8988T (cell line): ENCODE results near the gene KRTAP9-4.
"Not testable (repeated sequence)": the region's sequence is repeated elsewhere in the genome, so short reads cannot be mapped to it uniquely, and the experiment has no call there.

ENCODE experiments used
- DNase-seq: peaks from one replicate; pipeline ENCODE4 v3.0.0; 2011

Gene KRTAP9-4

DNA sequence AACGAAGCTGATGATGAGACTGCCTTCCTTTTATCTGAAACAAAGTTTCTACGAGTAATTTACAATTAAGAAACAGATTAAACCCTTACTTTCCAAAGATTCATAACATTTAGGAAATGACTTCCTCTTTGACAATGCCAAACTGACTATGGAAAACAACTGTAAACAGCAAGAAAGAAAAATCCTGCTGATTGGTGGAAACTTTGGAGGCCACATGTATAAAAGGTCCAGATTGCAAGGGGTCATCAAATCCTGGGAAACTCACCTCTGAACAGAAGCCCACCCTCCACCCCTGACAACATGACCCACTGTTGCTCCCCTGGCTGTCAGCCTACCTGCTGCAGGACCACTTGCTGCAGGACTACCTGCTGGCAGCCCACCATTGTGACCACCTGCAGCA lies 15.6 kb downstream of the KRTAP9-4 start, which contains the start of gene KRTAP9-6:
Gene KRTAP9-6, plus strand, starts transcription at position 301 of the 400 bp plus-strand sequence. Its CDS starts 0 bp downstream, at position 301.
- no peak for DNase-seq

DNA sequence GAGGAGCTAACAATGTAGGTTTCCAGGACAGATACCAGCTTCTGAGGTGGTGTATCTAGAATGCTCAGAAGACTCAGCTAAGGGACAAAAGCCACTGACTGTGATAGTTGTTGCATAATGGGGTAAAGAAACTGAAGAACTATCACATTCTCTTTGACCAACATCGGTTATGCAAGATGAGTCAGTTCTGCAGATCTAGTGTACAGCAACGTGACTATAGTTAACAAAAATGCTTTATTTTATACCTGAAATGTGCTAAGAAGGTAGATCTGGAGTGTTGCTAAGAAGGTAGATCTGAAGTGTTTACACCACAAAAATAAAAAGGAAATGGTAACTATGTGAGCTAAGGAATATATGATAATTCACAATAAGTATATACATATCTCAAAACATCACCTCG lies 18.2 kb downstream of the KRTAP9-4 start:
- DNase-seq: no peak

DNA sequence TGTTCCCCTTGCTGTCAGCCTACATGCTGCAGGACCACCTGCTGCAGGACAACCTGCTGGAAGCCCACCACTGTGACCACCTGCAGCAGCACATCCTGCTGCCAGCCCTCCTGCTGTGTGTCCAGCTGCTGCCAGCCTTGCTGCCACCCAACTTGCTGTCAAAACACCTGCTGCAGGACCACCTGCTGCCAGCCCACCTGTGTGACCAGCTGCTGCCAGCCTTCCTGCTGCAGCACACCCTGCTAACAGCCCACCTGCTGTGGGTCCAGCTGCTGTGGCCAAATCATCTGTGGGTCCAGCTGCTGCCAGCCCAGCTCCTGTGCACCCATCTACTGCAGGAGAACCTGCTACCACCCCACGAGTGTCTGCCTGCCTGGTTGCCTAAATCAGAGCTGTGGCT lies 21.8 kb downstream of the KRTAP9-4 start:
- DNase-seq: not testable (repeated sequence)

DNA sequence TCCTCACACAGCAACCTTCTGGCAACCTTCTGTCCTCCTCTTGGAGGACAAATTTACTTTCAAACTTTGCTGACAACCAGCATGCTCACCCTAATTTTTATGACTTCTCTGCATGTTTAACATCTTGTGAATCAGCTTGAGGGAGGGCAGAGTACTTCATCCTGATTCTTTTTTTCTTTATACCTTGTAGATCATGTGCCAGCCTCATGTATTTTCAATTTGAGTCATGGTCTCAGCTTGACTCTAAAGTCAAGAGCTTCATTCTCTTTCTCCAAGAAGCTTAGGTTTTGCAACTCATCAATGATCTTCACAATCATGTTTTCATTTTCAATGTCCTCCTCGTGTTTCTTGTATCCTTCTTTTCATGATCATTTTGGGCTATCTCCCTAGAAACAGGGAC lies 22.4 kb downstream of the KRTAP9-4 start:
- DNase-seq: no peak

DNA sequence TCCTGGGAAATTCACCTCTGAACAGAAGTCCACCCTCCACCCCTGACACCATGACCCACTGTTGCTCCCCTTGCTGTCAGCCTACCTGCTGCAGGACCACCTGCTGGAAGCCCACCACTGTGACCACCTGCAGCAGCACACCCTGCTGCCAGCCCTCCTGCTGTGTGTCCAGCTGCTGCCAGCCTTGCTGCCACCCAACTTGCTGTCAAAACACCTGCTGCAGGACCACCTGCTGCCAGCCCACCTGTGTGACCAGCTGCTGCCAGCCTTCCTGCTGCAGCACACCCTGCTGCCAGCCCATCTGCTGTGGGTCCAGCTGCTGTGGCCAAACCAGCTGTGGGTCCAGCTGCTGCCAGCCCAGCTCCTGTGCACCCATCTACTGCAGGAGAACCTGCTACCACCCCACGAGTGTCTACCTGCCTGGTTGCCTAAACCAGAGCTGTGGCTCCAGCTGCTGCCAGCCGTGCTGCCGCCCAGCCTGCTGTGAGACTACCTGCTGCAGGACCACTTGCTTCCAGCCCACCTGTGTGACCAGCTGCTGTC lies 26.2 kb downstream of the KRTAP9-4 start, which contains the start of gene KRTAP9-7:
Gene KRTAP9-7, plus strand, starts transcription at position 51 of the 543 bp plus-strand sequence. Its CDS starts 0 bp downstream, at position 51.
- not testable (repeated sequence) for DNase-seq

DNA sequence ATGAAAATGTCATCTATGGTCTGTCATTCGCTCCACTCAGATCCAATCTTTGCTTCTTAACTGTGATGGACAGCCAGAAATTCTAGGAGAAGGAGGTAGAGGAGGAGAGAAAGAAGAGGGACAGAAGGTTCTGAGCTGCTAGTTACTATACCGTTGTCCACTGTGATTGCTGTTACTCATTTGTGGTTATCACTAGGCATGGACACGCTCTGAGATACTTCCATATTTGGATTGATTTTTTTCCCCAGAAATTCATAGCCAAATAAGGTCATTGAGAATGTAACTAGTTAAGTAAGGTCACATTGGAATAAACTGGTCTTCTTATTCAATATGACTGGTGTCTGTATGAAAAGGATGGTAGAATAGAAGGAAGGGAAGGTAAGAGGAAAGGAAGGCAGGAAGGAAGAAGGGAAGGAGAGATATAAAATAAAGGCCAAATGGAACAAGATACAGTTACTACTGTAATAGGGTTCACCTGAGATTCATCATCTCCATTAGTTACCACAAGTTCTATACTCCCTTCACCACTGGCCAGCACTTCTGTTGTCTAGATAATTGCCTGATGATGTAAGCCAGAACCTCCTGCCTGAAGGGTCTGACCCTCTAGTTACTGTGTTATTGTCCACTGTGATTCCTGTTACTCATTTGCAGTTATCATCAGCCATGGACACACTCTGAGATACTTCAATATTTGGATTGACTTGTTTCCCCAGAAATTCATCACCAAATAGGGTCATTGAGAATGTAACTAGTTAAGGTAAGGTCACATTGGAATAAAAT lies 28.9 kb downstream of the KRTAP9-4 start:
- no peak for DNase-seq

DNA sequence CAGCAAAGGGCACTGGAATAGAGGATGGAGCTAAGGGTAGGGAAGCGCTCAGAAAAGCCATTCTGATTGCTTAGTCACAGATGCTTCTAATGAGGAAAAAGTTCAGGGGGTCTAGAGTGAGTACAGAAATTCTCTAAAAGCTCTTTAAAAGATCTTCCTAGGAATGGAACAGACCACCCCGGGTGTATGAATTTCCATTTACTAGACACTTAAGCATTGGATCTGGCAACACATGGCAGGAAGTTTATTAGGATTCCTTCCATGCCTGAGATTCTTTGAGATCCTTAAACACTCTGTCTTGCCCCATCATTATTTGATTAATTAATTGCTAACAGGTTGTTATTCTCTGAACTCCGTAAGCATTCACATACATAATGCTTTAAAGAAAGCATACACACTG lies 34.6 kb downstream of the KRTAP9-4 start:
- no peak for DNase-seq

DNA sequence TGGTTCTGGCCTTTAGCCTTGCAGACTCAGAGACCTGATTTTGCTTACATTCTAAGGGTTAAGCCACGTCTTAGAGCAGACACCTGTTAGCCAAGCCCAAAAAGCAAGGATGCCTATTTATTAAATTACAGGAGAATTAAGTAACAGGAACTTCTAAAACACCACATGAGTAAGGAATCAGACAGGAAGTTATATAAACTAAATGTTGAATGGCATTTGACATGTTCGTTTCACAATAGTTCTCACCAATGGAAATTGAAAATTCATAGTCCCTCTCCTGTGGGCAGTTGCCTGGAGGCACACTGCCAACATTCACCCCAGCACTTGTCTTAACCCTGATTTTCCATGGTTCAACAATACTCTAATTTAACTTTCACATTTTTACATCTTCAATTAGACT lies 35.1 kb downstream of the KRTAP9-4 start:
- no peak for DNase-seq

DNA sequence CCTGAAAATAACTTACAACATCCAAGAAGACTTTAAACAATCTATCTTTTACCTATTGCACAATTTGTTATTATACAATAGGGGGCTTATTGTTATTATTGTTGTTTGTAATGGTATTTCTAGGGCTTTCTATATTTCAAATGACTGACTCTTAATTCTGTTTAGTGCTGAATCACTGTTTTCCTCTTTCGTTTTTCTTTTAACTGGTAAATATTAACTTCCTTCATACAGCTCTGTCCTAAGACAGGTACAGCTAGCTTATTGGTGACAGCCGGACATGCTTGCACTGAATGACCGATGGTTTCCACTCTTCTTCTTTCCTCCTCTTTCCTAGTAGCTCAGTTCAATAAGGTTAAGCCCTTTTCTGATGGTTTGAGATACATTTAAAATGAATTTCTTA lies 37.6 kb downstream of the KRTAP9-4 start:
- no peak for DNase-seq

DNA sequence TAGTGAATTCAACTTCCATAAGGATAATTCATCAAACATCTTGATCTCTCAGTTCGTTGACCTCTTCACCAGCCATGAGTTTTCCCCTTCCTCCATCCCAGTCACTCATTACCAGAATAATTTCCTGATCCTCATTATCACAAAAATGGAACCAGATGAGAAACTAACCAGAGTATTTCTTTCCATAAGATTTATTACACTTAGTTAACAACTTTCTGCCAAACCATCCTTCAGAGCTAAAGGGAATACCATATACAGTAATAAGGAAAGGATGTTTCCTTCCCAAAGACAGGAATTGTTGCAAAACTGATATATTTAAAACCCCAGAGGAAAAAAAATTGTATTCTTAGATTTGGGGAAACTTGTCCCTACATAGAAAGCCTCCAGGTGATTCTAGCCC lies 44.5 kb downstream of the KRTAP9-4 start:
- no peak for DNase-seq

DNA sequence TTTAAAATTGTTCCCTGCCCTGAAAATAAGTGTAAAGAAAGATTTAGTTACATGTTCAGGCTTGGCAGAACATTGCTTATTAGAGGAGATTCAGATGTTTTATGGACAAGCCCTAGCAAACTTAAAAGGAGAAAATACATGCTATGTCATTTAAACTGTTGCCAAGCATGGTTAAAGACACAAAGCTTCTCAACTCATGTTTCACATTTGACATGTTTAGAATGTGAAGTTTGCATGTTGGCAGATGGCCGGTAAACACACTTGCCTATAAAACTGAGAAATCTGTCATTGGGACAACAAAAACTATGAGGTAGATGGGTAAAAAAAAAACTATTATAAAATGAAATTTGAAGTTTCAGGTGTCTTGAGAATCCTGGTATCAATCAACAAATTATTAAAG lies 47.4 kb downstream of the KRTAP9-4 start:
- no peak for DNase-seq

DNA sequence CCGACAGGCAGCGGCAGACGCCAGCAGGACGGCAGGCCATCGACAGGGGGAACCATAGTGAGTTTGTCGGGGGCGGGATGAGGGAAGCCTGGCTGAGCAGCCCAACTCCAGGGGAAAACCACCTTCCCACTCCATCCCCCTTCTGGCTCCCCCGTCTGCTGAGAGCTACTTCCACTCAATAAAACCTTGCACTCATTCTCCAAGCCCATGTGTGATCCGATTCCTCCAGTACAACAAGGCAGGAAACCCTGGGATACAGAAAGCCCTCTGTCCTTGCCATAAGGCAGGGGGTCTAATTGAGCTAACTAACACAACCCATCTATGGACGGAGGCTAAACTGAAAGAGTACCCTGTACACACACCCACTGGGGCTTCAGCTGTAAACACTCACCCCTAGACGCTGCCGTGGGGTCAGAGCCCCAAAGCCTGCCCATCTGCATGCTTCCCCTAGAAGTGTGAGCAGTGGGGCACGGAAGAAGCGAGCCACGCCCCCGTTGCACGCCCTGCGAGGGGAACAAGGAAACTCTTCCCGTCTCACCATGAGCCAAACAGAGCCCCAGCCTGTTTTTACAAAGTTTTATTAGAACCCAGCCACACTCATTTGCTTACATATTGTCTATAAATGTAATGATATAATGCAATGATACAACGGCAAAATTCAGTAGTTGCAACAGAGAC lies 49.1 kb downstream of the KRTAP9-4 start:
- no peak for DNase-seq
